ENCODE measurements around the gene CBX3.

CBX3 gene

DNA sequence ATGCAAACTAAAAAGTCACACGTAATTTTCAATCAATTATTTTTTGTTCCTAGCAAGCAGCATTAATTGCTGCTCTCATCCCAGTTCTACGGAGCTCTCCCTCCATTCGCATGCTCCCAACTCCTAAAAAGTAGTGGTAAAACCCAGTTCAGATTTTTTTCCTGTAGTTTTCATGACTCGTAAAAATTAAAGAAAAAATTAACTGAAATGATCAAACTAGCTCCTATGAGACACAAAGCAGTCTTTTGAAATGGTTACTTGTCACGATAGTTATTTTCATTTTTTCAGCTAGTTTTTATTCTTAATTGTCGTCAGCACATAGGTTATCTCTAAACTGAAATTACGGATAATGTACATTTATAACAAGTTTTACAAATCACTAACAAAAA lies 2.8 kb upstream of the CBX3 start:
- no peak for DNase-seq (ENCODE audit: low spot score)
- in situ Hi-C loops (cut with MboI; ENCODE audit: low sequenced_read_pairs, unreplicated experiment), result no loop called here
- TF ChIP-seq, protein P1, sequence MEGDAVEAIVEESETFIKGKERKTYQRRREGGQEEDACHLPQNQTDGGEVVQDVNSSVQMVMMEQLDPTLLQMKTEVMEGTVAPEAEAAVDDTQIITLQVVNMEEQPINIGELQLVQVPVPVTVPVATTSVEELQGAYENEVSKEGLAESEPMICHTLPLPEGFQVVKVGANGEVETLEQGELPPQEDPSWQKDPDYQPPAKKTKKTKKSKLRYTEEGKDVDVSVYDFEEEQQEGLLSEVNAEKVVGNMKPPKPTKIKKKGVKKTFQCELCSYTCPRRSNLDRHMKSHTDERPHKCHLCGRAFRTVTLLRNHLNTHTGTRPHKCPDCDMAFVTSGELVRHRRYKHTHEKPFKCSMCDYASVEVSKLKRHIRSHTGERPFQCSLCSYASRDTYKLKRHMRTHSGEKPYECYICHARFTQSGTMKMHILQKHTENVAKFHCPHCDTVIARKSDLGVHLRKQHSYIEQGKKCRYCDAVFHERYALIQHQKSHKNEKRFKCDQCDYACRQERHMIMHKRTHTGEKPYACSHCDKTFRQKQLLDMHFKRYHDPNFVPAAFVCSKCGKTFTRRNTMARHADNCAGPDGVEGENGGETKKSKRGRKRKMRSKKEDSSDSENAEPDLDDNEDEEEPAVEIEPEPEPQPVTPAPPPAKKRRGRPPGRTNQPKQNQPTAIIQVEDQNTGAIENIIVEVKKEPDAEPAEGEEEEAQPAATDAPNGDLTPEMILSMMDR (IDR thresholded peaks at IDR 0.05; ENCODE audit: borderline replicate concordance, control extremely low read depth, extremely low read depth, insufficient read depth, missing control alignments), result no peak

GRCh38 chr7:26199301-26200037 lies 2.1 kb upstream of the CBX3 start:
- TF ChIP-seq, protein P1 (IDR thresholded peaks at IDR 0.05; ENCODE audit: borderline replicate concordance, control extremely low read depth, extremely low read depth, insufficient read depth, missing control alignments), result no peak
- DNase-seq (ENCODE audit: low spot score), result no peak
- in situ Hi-C loops (cut with MboI; ENCODE audit: low sequenced_read_pairs, unreplicated experiment), result loop anchor here (10.0 kb wide), 1 partner anchor 165 kb away; no protein-coding TSS in a partner anchor

DNA sequence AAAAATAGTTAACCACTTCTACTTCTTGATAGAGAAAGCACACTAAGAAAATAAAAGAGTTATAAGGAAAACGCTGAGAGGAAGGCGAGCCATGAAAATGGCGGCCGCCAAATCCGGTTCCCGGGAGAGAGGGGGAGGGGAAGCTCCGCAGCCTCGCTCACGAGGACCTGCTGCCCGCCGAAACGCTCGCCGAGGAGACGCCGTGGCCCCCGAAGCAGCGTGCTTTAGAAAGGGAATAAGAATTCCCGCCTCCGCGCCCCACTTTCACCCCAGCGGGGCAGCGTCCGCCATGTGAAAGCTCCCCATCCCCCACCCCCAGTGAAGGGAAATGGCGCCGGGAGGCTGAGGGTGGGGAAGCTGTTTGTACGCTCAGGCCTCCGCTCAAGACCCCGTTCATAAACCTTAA lies 1.5 kb upstream of the CBX3 start:
- peak; percentile 57 for DNase-seq (ENCODE audit: low spot score)
- in situ Hi-C loops (cut with MboI; ENCODE audit: low sequenced_read_pairs, unreplicated experiment), result loop anchor here (10.0 kb wide), 1 partner anchor 165 kb away; no protein-coding TSS in a partner anchor
- TF ChIP-seq, protein P1 (IDR thresholded peaks at IDR 0.05; ENCODE audit: borderline replicate concordance, control extremely low read depth, extremely low read depth, insufficient read depth, missing control alignments), result no peak

DNA sequence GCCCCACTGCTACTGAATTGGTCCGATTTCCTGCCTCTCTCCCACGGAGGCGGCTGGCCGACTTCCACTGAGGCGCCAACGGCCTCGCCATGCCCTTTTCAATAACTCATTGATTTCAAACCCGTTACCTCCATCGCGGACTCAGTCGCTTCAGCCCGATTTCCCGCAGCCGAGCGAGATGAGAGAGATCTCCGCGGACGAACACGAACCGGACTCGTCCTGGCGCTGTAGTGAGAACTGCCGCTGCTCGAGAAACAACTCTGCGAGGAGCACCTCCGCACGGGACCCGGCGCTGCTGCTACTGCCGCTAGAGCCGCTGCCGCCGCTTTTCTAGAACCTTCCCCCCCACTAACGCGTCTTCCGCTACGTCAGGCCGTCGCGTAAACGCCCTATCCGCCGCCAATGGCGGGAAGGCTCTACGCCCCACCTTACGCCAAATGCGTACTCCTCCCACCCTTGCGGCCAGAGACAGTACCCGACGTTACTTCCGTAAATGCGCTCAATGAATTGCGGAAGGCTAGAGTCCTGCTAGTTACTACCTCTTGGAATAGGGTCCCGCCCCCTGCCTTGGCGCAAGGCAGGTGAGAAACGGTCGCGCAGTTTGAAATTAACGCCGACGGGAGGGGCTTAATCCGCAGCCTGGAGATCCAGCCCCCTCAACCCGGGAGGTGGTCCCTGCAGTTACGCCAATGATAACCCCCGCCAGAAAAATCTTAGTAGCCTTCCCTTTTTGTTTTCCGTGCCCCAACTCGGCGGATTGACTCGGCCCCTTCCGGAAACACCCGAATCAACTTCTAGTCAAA lies 900 bp upstream of the CBX3 start, which contains the start of gene HNRNPA2B1:
TSS of gene HNRNPA2B1 (minus strand) at position 303 of the 803 bp plus-strand sequence. CDS start at position 134, 169 bp downstream.
- TF ChIP-seq, protein P1 (IDR thresholded peaks at IDR 0.05; ENCODE audit: borderline replicate concordance, control extremely low read depth, extremely low read depth, insufficient read depth, missing control alignments), result no peak
- DNase-seq (ENCODE audit: low spot score), result peak; percentile 85
- in situ Hi-C loops (cut with MboI; ENCODE audit: low sequenced_read_pairs, unreplicated experiment), result loop anchor here (10.0 kb wide), 1 partner anchor 164 kb away; no protein-coding TSS in a partner anchor

- DNase-seq (ENCODE audit: low spot score), result peak; percentile 52
- in situ Hi-C loops (cut with MboI; ENCODE audit: low sequenced_read_pairs, unreplicated experiment), result loop anchor here (10.0 kb wide), 1 partner anchor 162 kb away; no protein-coding TSS in a partner anchor
- TF ChIP-seq, protein P1 (IDR thresholded peaks at IDR 0.05; ENCODE audit: borderline replicate concordance, control extremely low read depth, extremely low read depth, insufficient read depth, missing control alignments), result no peak
These were observed 760 bp downstream of the CBX3 start for GRCh38 chr7:26202019-26202990.

Measured in GM13976 (cell line).